ENCODE measurements around the gene CCDC15.

DNA sequence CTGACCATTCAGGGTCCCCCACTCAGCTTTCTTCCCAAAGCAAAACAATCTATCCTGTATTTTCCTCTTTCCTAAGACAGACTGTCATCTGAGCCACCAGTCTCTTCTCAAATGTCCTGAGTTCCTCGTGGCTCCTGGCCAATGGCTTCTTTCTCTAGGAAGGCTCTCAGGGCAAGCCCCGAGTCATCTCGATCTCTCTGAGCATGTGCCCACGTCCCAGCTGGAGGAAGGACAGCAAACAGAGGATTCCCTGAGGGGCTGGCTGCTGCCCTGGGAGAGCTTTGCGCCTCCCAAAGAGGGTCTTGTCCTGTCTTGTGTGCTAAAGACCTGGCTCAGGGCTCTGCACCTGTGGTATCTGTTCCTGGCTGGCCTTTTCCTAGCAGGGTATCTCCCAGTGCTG, 117.4 kb downstream of the CCDC15 start:
- TF ChIP-seq, protein P1, sequence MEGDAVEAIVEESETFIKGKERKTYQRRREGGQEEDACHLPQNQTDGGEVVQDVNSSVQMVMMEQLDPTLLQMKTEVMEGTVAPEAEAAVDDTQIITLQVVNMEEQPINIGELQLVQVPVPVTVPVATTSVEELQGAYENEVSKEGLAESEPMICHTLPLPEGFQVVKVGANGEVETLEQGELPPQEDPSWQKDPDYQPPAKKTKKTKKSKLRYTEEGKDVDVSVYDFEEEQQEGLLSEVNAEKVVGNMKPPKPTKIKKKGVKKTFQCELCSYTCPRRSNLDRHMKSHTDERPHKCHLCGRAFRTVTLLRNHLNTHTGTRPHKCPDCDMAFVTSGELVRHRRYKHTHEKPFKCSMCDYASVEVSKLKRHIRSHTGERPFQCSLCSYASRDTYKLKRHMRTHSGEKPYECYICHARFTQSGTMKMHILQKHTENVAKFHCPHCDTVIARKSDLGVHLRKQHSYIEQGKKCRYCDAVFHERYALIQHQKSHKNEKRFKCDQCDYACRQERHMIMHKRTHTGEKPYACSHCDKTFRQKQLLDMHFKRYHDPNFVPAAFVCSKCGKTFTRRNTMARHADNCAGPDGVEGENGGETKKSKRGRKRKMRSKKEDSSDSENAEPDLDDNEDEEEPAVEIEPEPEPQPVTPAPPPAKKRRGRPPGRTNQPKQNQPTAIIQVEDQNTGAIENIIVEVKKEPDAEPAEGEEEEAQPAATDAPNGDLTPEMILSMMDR (IDR thresholded peaks at IDR 0.05; ENCODE audit: low read length): no peak
- TF ChIP-seq EZH2 (IDR thresholded peaks at IDR 0.05; ENCODE audit: borderline replicate concordance, low read length): no peak
